ENCODE measurements around the gene CTBP2.

The CTBP2 gene

GRCh38 chr10:125135771-125136035 is 24.7 kb downstream of the CTBP2 start:
- H3K36me3 ChIP-seq = peaks cover 51% of the 10 kb centered on the region
- no peak overlapping the region for H3K4me3 ChIP-seq (ENCODE audit: low read depth, low read length)
- H3K27ac ChIP-seq = no peak overlapping the region
- TF ChIP-seq, protein P1, sequence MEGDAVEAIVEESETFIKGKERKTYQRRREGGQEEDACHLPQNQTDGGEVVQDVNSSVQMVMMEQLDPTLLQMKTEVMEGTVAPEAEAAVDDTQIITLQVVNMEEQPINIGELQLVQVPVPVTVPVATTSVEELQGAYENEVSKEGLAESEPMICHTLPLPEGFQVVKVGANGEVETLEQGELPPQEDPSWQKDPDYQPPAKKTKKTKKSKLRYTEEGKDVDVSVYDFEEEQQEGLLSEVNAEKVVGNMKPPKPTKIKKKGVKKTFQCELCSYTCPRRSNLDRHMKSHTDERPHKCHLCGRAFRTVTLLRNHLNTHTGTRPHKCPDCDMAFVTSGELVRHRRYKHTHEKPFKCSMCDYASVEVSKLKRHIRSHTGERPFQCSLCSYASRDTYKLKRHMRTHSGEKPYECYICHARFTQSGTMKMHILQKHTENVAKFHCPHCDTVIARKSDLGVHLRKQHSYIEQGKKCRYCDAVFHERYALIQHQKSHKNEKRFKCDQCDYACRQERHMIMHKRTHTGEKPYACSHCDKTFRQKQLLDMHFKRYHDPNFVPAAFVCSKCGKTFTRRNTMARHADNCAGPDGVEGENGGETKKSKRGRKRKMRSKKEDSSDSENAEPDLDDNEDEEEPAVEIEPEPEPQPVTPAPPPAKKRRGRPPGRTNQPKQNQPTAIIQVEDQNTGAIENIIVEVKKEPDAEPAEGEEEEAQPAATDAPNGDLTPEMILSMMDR (IDR thresholded peaks at IDR 0.05; ENCODE audit: low read depth, low read length) = no peak
- H3K9me3 ChIP-seq (ENCODE audit: severe bottlenecking) = no peaks in the 10 kb centered on the region
- no peak for DNase-seq
- H3K27me3 ChIP-seq (ENCODE audit: insufficient read depth, low read depth, severe bottlenecking) = no peaks in the 10 kb centered on the region

DNA sequence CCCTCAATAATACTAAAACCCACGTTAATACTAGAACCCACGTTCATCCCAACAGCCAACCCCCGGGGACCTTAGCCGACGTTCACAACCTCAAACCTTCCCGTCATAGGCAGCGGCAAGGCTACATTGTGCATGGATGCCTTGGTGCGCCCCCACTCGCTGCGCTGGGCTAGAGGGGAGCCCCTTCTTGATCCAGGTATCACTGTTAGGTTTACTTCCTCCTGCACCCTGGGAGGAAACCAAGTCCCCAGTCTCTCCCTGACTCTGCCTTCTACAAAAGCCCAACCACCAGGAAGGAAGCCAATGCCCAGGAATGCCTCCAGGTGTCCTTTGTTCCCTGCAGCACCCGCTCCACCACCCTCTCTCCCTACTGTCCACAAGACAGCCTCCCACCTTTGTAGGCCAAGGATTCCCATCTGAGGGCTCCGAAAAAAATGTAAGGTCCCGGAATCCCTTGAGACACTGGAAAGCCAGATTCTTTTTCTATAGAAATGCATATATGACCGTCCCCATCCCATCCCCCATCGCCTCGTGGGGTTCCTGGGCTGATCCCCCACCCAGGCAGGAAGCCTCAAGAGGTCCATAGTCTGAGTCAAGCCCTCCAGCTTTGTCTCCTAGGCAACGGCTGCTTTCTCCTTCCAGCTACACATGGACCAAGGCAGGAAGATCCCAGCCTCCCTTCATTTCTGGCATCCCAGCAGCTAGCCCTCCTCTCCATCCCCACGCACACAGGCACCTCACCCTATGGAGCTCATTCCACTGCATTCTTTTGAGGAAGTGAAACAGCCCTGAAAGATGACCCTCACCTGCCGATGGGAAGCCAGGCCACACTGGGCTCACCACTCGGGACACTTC is 25.2 kb downstream of the CTBP2 start:
- no peaks in the 10 kb centered on the region for H3K9me3 ChIP-seq (ENCODE audit: severe bottlenecking)
- TF ChIP-seq, protein P1 (IDR thresholded peaks at IDR 0.05; ENCODE audit: low read depth, low read length) = no peak
- no peak for DNase-seq
- H3K27ac ChIP-seq = no peak overlapping the region
- no peak overlapping the region for H3K4me3 ChIP-seq (ENCODE audit: low read depth, low read length)
- H3K27me3 ChIP-seq (ENCODE audit: insufficient read depth, low read depth, severe bottlenecking) = no peaks in the 10 kb centered on the region
- H3K36me3 ChIP-seq = peaks cover 52% of the 10 kb centered on the region

- no peak for DNase-seq
- TF ChIP-seq, protein P1 (IDR thresholded peaks at IDR 0.05; ENCODE audit: low read depth, low read length) = no peak
- H3K9me3 ChIP-seq (ENCODE audit: severe bottlenecking) = no peaks in the 10 kb centered on the region
- no peak overlapping the region for H3K4me3 ChIP-seq (ENCODE audit: low read depth, low read length)
- peaks cover 52% of the 10 kb centered on the region for H3K36me3 ChIP-seq
- H3K27me3 ChIP-seq (ENCODE audit: insufficient read depth, low read depth, severe bottlenecking) = no peaks in the 10 kb centered on the region
- no peak overlapping the region for H3K27ac ChIP-seq
These were observed 25.9 kb downstream of the CTBP2 start for GRCh38 chr10:125134483-125134848.

GRCh38 chr10:125133696-125134482 is 26.5 kb downstream of the CTBP2 start:
- Histone ChIP-seq H3K27me3 (ENCODE audit: insufficient read depth, low read depth, severe bottlenecking) (no peaks in the 10 kb centered on the region), H3K36me3 (peaks cover 53% of the 10 kb centered on the region), H3K9me3 (ENCODE audit: severe bottlenecking) (no peaks in the 10 kb centered on the region), H3K4me3 (ENCODE audit: low read depth, low read length) (no peak overlapping the region), H3K27ac (no peak overlapping the region)
- no peak for DNase-seq
- TF ChIP-seq, protein P1 (IDR thresholded peaks at IDR 0.05; ENCODE audit: low read depth, low read length) = no peak

GRCh38 chr10:125132344-125132743 is 28.0 kb downstream of the CTBP2 start:
- H3K9me3 ChIP-seq (ENCODE audit: severe bottlenecking) = no peaks in the 10 kb centered on the region
- H3K27me3 ChIP-seq (ENCODE audit: insufficient read depth, low read depth, severe bottlenecking) = no peaks in the 10 kb centered on the region
- peaks cover 49% of the 10 kb centered on the region for H3K36me3 ChIP-seq
- H3K4me3 ChIP-seq (ENCODE audit: low read depth, low read length) = no peak overlapping the region
- no peak overlapping the region for H3K27ac ChIP-seq
- no peak for DNase-seq
- TF ChIP-seq, protein P1 (IDR thresholded peaks at IDR 0.05; ENCODE audit: low read depth, low read length) = no peak

Data from WERI-Rb-1 (cell line).